ENCODE measurements around the gene NATD1. TPM values are rescaled to one million over a fixed set of nuclear protein-coding genes. Genes with fewer than 3 reads are reported as not detected.

NATD1 gene
- total and polyA plus RNA-seq, 3 donors from 2014 or later = 12.1 to 20.0 (median 17.9) TPM

- no peak overlapping the region for H3K27ac ChIP-seq
- 81 to 90% methylated on average over 10 of the region's 10 CpGs for WGBS, 2 donors
- intact Hi-C loops (cut with DNase I; ENCODE audit: low total_unique reads) = no loop called here
- H3K4me1 ChIP-seq = peaks cover 7% of the 10 kb centered on the region
- H3K36me3 ChIP-seq (ENCODE audit: low read depth, missing control alignments) = no peaks in the 10 kb centered on the region
- no peak overlapping the region for H3K4me3 ChIP-seq
- no peaks in the 10 kb centered on the region for H3K9me3 ChIP-seq
- H3K27me3 ChIP-seq = no peaks in the 10 kb centered on the region
- DNase-seq = no peak
- TF ChIP-seq, protein P1, sequence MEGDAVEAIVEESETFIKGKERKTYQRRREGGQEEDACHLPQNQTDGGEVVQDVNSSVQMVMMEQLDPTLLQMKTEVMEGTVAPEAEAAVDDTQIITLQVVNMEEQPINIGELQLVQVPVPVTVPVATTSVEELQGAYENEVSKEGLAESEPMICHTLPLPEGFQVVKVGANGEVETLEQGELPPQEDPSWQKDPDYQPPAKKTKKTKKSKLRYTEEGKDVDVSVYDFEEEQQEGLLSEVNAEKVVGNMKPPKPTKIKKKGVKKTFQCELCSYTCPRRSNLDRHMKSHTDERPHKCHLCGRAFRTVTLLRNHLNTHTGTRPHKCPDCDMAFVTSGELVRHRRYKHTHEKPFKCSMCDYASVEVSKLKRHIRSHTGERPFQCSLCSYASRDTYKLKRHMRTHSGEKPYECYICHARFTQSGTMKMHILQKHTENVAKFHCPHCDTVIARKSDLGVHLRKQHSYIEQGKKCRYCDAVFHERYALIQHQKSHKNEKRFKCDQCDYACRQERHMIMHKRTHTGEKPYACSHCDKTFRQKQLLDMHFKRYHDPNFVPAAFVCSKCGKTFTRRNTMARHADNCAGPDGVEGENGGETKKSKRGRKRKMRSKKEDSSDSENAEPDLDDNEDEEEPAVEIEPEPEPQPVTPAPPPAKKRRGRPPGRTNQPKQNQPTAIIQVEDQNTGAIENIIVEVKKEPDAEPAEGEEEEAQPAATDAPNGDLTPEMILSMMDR (IDR thresholded peaks at IDR 0.05) = no peak
- no peak for TF ChIP-seq POLR2A (IDR thresholded peaks at IDR 0.05)
These were observed 18.4 kb upstream of the NATD1 start for GRCh38 chr17:21271454-21272183.

GRCh38 chr17:21269394-21269793 is 16.2 kb upstream of the NATD1 start:
- Histone ChIP-seq H3K4me3 (no peak overlapping the region), H3K36me3 (ENCODE audit: low read depth, missing control alignments) (no peaks in the 10 kb centered on the region), H3K27ac (no peak overlapping the region), H3K9me3 (no peaks in the 10 kb centered on the region), H3K4me1 (no peaks in the 10 kb centered on the region), H3K27me3 (no peaks in the 10 kb centered on the region)
- TF ChIP-seq, protein P1 (IDR thresholded peaks at IDR 0.05) = no peak
- no peak for TF ChIP-seq POLR2A (IDR thresholded peaks at IDR 0.05)
- 71 to 72% methylated on average over 8 of the region's 8 CpGs for WGBS, 2 donors
- intact Hi-C loops (cut with DNase I; ENCODE audit: low total_unique reads) = no loop called here
- no peak for DNase-seq

- H3K36me3 ChIP-seq (ENCODE audit: low read depth, missing control alignments) = no peaks in the 10 kb centered on the region
- no peaks in the 10 kb centered on the region for H3K27me3 ChIP-seq
- no peaks in the 10 kb centered on the region for H3K9me3 ChIP-seq
- TF ChIP-seq, protein P1 (IDR thresholded peaks at IDR 0.05) = no peak
- TF ChIP-seq POLR2A (IDR thresholded peaks at IDR 0.05) = no peak
- no peak overlapping the region for H3K4me3 ChIP-seq
- DNase-seq = no peak
- intact Hi-C loops (cut with DNase I; ENCODE audit: low total_unique reads) = no loop called here
- H3K4me1 ChIP-seq = no peaks in the 10 kb centered on the region
- no peak overlapping the region for H3K27ac ChIP-seq
- 81 to 87% methylated on average over 7 of the region's 7 CpGs for WGBS, 2 donors
These were observed 15.5 kb upstream of the NATD1 start for GRCh38 chr17:21268596-21269188.

DNA sequence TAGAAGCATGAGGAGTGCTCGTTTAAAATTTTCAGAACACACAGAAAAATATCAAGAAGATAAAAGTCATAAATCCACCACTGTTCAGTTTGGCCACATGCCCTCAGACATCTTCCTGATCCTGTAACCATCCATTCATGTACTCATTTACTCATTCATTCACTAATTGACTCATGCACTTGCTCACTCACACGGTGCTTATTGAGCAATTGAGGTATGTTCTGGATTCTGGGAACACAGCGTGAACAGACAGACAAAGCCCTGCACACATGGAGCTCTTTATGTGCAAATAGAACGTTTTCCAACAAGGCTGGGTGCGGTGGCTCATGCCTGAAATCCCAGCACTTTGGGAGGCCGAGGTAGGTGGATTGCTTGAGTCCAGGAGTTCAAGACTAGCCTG is 10.2 kb upstream of the NATD1 start:
- no peaks in the 10 kb centered on the region for H3K27me3 ChIP-seq
- no peak overlapping the region for H3K27ac ChIP-seq
- TF ChIP-seq POLR2A (IDR thresholded peaks at IDR 0.05) = no peak
- TF ChIP-seq, protein P1 (IDR thresholded peaks at IDR 0.05) = no peak
- no peaks in the 10 kb centered on the region for H3K9me3 ChIP-seq
- no peaks in the 10 kb centered on the region for H3K36me3 ChIP-seq (ENCODE audit: low read depth, missing control alignments)
- H3K4me1 ChIP-seq = no peaks in the 10 kb centered on the region
- no peak overlapping the region for H3K4me3 ChIP-seq
- WGBS, 2 donors = 55 to 60% methylated on average over 6 of the region's 6 CpGs
- intact Hi-C loops (cut with DNase I; ENCODE audit: low total_unique reads) = no loop called here
- DNase-seq = no peak
